Caki2 (cell line): ENCODE measurements around the gene RNASE1. TPM values are rescaled to one million over a fixed set of nuclear protein-coding genes. Genes with fewer than 3 reads are reported as not detected.

Source experiments
- DNase-seq: peaks from one replicate; pipeline ENCODE4 v3.0.0-alpha.2; 2015; ENCODE audit warnings: low read depth
- in situ Hi-C: cut with HindIII; loops from 2 replicates; pipeline ENCODE4 v1.10.0; 2016; ENCODE audit warnings: low sequenced_read_pairs, low pct_unique_long_range_greater_than_20kb, mixed read lengths
- total RNA-seq: library from RNA; depleted of rRNA; stranded (reverse); fragments of >200 nt; shearing (Covaris generic); gene quantifications from 2 replicates; pipeline ENCODE4 v1.2.3, GENCODE V29; 2014; ENCODE audit warnings: low replicate concordance

Gene RNASE1
- total RNA-seq, 1 experiment from 2014 or later, result not detected

DNA sequence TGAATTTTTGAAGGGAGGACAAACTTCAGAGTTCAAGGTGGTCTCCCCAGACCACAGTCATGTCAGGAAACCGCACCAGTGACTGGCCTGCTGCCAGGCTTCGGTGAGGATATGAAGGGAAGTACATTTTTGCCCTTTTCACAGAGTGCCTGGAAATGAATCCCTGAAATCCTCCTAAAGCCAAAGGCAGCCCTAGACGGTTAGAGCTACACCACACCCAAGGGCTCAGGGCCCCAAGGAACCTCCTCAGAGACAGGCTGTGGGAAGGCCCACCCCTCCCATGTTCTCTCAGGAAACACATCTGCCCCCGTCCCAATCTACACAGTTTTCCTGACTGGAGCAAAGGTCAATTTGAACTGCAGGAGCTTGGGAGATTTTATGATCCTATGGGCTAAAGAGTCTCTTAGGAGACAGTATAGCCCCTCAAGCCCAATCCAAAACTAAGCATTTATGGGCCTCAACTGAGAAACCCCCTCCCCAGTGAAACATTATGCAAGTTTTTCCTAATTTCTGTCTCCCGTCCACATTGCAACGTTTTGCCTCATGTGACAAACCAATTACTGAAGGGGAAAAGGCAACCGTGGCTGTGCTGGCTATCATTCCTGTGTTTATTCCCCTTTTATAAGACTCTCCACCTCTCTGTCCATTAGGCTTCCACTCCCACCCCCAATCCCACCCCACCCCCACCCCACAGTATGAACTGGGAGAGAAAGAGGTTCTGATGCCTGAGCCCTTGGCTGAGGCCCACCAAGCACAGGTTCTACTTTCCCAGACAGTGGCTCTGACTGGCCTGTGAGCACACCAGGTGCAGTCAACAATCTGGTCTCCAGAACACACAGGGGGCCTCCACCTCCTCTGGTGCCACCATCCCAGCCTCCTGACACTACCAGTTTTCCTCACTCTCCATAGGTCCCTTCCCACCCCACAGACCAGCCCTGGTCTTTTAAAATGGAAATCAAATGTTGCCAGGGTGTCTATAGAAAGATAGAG, 9.6 kb upstream of the RNASE1 start:
- in situ Hi-C loops, result no loop called here

DNA sequence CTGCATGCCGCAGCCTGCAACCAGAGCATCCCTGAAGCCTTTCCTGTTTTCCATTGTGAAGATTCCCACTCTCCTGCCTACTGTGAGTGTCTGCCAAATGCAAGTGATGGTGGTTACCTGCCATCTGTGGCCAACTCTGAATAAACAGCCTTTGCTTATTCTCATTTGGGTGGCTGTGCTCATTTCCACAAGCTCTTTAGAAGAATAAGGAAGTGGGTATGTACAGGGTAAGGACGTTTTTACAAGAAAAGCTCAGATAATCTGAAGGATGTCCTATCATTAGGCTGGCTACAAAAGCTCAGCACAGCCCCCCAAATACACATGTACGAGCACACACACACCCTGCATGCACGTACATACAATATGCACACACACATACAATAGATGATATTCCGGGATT, 7.3 kb upstream of the RNASE1 start:
- in situ Hi-C loops, result no loop called here
- no peak for DNase-seq

More for the DNA sequence above, 9.6 kb upstream of the RNASE1 start:
- DNase-seq, result no peak

DNA sequence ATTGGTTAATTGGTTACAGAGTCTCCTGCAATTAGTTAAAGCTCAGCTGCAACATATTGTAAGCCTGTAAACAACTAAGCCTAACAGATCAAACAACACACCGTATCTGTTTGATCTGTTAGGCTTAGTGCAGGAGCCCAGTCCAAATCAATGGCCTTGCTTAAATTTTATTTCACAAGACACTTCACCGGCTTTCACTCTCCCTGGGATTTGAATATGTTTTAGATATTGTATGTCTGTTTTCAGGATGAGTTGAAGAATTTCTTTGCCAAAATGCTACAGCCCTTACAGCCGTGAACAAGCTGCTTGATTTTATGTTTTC, 5.5 kb upstream of the RNASE1 start:
- in situ Hi-C loops, result no loop called here
- DNase-seq, result no peak

DNA sequence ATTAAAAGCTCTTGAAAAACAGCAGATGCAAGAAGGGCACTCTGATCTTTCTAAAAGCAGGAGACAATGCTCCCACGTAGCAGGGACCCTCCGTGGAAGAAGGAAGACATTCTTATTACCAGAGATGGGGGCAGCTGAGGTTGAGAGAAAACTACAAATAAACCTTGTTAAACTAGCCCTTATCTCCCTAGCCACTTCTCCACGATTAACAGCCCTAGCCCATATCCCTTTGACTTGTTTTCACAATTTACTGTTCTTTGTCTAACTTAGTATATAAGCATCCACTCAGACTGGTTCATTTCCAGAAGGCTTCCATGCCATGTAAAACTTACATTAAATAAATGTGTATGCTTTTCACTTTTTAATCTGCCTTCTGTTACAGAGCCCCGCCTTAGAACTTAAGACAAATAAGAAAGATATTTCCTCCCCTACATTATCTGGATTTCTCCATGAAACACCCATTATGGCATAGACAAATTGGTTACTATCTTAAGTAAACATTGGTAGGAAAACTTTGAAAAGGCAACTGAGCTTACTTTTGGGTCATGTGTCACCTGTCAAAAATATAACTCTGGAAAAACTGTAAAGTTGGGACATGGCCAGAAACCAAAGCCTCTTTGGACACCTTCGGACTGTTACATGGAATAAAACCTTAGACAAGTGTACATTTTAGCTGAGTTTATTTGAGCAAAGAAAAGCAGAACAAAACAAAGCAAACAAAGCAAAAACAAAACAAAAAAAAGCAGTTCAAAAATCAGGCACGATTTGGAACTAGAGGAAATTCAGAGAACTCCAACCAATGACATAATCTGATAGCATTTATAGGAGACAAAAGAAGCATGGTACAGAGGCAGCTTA, 4.9 kb upstream of the RNASE1 start:
- no peak for DNase-seq
- in situ Hi-C loops, result no loop called here

DNA sequence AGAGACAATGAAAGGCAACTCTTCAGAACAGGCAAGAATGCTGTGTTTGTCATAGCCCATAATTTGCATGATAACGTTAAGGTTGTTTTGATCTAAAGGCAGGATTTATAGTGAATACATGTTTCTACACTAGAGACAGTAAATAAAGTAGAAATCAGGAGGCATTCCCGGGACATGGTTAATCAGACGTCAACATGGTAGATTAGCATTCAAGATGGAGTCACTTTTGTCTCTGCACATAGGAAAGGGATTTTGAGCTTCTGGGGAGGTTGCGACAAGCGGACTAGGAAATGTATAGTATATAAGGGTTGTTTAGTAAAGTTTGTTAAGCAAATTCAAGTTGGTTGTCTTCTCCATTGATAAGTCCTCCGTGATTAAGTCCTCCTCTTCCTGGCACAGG, 2.8 kb upstream of the RNASE1 start:
- DNase-seq, result no peak
- in situ Hi-C loops, result no loop called here

DNA sequence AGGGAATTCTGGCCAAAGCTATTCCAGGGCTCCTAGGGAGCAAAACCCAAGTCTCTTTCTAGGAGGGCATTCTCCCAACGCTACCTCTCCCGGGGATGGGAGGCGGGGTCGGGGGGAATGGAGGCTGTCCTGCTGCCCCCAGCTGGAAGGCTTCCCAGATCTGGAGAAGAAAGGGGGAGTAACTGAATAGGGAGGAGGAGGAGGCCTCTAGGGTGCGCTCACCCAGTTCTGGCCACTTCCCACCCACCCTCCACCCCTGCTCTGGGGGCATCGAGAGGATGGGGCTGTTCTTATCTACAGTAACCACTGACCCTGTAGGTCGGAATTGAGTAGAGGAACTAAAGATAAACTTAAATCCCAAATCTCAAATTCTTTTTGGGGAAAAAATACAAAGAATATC, 579 bp upstream of the RNASE1 start:
- no peak for DNase-seq
- in situ Hi-C loops, result no loop called here

DNA sequence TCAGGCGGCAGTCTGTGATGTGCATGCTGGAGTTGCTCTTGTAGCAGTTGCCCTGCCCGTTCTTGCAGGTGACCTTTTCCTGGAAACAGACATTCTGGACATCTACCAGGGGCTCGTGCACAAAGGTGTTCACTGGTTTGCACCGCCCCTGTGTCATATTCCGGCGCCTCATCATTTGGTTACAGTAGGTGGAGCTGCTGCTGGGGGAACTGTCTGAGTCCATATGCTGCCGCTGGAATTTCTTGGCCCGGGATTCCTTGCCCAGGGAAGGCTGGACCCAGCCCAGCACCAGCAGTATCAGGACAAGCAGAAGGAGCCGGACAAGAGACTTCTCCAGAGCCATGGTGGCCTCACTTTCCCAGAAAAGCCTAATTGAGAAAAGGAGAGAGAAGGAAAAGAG, 918 bp downstream of the RNASE1 start:
- DNase-seq, result no peak
- in situ Hi-C loops, result no loop called here

DNA sequence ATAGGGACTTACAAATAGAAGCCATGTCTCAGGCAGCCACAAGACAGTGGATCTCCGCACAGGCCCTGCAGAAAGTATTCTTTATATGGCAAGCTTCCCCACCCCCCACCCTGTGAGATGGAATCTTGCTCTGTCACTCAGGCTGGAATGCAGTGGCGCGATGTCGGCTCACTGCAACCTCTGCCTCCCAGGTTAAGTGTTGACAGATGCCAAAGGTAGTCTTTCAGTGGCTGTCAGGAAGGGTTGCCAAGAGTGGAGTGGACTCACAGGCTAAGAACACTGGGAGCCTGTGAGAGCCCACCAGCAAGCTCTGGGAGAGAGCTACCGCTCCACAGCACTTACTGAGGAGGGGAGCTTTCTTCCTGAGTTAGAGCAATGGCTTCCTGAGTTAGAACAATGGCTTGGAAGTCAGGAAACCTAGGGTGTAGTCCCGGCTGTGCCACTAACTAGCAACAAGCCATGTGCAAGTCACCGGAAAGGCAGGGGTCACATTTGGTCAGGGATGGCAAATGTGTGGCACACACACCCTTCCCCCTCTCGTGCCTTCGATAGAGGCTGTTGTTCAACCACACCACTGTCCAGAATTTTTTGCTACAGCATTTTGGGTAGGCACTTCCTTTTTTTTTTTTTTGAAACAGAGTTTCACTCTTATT, 2.6 kb downstream of the RNASE1 start:
- DNase-seq, result no peak

DNA sequence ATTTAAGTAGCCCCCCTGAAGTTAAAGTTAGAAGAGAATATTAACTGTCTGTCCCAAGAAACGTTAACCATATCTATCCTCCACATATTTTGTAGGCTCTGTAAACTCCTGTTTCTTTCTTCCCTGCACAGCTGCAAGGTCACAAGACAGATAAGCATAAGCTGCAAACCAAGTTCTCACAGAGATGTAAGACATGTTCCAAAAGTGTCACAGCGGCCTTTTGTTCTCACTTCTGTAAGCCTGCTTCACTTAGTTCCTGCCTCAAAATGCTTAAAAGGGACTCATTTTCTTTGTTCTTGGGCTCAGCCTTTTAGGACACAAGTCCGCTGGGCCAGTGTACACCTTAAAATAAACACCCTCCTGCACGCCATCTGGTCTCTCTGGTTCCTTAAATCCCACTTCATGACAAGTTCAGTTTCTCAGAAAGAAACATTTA, 3.2 kb downstream of the RNASE1 start:
- in situ Hi-C loops, result no loop called here
- no peak for DNase-seq

More for the DNA sequence above, 2.6 kb downstream of the RNASE1 start:
- in situ Hi-C loops, result no loop called here

DNA sequence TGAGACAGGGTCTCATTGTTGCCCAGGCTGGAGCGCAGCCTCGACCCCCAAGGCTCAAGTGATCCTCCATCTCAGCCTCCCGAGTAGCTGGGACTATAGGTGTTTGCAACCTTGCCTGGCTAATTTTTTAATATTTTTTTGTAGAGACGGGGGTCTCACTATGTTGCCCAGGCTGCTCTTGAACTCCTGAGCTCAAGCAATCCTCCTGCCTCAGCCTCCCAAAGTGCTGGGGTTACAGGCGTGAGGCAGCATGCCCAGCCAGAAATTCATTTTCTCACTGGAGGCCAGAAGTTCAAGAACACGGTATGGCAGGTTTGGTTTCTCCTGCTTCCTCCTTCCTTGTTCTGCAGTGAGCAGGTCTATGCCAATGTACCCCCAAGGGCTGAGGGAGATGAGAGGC, 3.7 kb downstream of the RNASE1 start:
- no peak for DNase-seq
- in situ Hi-C loops, result no loop called here

DNA sequence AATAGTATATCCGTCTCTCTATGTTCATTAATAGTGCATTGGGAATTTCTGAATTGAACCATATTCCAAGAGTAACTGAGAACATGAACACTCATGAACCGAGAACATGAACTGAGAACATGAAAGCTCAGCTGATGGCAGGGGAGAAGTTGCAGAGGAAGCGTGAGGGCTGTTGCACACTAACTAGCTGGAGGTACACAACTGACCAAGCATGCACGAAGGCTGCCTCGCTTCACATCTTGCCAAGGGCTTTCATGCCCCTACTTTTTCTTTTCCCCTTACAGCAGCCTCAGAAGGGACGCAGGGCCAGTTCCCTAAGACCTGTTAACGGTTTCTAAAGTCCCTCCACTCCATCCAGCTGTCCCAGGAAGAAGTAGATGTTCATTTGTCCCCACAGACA, 4.3 kb downstream of the RNASE1 start:
- DNase-seq, result no peak
- in situ Hi-C loops, result no loop called here

DNA sequence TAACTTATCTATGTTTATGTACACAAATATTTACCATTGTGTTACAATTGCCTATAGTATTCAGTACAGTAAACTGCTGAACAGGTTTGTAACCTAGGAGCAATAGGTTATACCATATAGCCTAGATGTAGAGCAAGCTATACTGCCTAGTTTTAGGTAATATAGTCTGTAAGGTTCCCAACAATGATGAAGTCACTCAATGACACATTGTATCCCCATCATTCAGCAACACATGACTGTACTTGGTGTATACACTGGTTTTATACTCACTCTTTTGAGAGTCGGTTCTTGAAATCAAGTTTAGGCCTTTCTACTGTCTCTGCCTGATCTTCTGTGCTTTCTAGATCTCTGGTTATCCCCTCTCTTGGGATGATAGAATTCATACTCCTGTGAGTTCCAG, 5.5 kb downstream of the RNASE1 start:
- DNase-seq, result no peak
- in situ Hi-C loops, result no loop called here

DNA sequence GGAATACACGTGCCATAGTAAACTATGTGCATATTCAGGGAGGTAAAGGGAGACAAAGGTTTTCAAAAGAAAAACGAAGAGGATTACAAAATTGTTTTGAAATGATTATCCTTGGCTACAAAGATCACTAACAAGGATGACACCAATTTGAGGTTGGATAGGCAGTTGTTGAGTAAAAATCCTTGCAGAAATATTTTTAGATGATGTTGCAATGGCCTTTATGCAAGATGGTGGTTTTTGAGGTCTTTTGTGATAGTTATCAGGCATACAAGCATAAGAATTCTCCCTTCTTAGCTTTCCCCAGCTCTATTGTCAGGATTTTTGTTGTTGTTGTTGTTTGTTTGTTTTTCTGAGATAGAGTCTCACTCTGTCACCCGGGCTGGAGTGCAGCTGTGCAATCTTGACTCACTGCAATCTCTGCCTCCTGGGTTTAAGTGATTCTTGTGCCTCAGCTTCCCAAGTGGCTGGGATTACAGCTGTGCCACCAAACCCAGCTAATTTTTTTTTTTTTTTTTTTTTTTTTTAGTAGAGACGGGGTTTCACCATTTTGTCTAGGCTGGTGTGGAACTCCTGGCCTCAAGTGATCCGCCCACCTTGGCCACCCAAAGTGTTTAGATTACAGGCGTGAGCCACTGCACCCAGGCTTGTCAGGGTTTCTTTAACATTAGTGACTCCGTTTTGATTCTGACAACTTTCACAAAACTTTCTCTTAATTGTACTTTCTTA, 7.8 kb downstream of the RNASE1 start:
- in situ Hi-C loops, result no loop called here
- DNase-seq, result no peak

DNA sequence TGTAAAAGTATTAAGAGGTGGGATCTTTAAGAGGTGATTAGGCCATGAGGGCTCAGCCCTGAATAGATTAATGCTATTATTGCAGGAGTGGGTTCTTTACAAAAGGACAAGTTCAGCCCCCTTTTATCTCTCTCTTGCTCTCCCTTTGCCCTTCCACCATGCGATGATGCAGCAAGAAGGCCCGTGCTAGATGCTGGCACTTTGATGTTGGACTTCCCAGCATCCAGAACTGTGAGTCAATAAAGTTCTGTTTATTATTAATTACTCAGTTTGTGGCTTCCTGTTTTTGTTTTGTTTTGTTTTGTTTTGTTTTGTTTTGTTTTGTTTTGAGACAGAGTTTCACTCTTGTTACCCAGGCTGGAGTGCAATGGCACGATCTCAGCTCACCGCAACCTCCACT, 10.1 kb downstream of the RNASE1 start:
- in situ Hi-C loops, result no loop called here
- DNase-seq, result no peak

DNA sequence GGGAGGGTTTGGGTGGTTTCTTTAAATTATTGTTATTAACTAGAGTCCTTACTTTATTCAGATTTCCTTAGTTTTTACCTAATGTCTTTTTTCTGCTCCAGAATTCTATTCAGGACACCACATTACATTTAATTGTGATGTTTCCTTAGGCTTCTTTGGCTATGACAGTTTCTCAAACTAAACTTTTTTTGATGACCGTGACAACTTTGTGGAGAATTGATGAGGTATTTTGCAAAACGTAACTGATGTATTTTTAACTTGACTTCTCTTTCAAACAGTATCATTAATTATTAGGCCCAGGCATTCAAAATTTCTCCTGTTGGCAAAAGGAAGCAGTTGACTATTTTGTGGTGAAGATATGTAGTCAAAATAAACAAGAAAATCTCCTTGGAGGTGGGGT, 11.0 kb downstream of the RNASE1 start:
- no peak for DNase-seq
- in situ Hi-C loops, result no loop called here

DNA sequence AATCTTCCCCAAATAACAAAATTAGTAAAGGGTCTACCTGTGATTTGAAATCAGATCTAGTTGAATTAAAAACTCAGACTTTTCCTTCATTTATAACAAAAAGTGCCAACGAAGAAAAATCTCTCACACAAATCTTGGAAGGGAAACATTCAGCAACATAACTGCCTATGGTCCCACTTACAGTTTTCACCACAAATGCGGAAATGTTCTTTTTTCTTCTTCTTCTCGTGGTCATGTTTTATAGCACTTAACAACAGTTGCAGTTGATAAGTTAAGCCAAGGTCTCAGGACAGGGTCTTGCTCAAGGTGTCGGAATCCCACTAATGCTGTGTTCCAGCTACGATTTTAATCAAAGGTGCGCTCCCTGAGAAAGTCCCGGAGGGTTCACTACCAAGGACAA, 11.5 kb downstream of the RNASE1 start:
- DNase-seq, result no peak
- in situ Hi-C loops, result no loop called here

DNA sequence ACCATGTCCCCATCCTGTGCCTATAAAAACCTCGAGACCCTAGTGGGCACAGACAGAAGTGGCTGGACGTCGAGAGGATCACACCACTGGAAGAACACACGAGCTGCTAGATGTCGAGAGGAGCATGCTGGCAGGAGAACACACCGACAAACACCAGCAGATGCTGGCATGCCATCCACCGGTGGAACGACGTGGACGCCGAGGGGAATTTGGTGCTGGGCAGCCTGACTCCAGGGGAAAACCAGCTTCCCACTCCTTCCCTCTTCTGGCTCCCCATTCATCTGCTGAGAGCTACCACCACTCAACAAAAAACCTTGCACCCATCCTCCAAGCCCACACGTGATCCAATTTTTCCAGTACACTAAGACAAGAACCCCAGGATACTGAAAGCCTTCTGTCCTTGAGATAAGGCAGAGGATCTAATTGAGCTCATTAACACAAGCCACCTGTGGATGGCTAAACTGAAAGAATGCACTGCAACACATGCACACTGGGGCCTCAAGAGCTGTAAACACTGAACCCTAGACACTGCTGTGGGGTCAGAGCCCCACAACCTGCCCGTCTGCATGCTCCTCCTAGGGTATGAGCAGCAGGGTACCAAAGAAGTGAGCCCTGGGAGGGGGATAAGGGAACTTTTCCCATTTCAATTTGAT, 12.1 kb downstream of the RNASE1 start:
- no peak for DNase-seq
- in situ Hi-C loops, result no loop called here
